Ecto neural progenitor cell (in vitro differentiated cells): ENCODE data around the gene MCUB.
"Not testable (repeated sequence)": the region's sequence is repeated elsewhere in the genome, so short reads cannot be mapped to it uniquely, and the experiment has no call there.

Experiments
- DNase-seq: peaks from one replicate; pipeline ENCODE4 v3.0.0-alpha.2; 2018; ENCODE audit warnings: low spot score

The MCUB gene

DNA sequence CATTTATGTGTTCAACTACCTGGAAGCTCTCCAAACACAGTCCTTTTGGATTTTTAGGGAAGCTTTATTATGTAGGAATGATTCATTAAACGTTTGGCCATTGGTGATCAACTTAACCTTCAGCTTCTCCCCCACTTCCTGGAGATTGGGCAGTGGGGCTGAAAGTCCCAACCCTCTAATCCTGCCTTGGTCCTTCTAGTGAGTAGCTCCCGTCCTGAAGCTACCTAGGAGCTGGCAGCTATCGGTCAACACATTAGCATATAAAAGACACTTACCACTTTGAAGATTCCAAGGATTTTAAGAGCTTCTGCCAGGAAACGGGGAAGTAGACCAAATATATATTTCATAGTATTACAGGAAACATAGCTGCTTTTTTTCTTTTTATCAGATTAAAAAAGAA, 69.7 kb downstream of the MCUB start:
- DNase-seq: no peak

DNA sequence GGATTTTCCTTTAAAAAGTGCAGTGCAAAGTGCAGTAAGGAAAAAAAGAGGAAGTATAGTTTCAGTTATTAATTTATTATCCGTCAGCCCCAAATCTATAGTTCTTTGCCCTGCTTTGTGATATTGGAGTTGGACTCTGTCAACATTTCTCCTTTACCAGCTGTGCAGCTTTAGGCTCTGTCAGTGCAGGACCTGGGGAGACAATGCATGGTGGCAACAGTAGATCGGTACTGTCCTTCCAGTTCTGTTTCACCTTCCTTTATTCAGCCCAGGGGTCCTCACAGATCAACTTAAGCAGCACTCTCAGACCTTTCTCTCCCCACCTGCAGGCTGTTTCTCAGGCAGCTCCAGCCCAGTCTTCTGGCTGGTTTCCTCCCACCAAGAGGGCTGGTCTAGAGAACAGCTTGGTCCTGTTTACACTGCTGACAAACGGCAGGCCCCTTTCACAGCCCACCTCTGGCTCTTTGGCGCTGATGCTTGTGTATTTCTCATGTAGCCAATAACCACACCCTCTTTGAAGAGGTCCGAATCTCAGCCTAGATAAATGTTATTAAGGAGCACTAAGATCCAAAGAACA, 71.6 kb downstream of the MCUB start:
- no peak for DNase-seq

DNA sequence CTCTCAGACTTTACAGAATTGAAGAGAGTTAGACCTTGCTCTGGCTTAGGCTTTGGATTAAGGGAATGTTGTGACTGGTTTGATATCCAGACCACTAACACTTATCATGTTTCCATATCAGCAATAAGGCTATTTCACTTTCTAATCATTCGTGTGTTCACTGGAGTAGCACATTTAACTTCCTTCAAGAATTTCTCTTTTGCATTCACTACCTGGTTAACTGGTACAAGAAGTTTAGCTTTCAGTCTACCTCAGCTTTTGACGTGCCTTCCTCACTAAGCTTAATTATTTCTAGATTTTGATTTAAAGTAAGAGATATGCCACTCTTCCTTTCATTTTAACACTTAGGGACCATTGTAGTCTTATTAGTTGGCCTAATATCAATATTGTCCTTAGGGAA, 80.6 kb downstream of the MCUB start:
- DNase-seq: no peak

DNA sequence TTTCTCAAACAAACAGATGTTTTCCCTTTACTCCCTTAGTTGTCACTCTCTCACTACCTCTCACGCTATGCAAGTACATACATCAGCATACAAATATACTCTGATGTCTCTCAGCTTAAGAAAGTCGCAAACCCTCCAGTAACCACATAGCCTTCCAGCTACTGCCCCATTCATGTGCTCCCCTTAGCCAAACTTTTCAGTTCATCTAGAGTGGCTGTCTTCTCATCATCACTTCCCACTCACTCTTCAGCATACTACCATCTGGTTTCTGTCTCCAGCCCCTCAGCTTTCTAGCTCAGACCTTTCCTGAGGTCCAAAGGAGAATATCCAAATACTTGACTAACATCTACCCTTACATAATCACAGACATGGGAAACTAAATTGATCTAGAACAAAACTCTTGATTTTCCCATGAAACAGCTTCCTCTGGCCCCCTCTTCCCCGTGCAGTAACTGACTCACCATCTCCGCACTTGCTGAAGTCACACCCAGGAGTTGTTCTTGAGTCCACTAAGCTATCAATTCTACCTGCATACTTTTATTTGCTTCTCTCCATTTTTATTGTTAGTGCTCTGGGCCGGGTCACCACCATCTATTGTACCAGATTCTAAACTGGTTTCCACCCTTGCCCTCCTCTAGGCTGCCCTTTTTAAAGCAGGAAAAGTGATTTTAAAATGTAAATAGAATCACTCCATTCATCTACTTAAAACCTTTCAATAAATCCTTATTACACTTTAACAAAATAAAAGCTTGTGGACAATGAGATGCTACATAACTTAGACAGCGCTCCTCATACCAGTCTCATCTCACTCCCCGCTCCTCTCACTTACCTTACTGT, 86.0 kb downstream of the MCUB start:
- no peak for DNase-seq

DNA sequence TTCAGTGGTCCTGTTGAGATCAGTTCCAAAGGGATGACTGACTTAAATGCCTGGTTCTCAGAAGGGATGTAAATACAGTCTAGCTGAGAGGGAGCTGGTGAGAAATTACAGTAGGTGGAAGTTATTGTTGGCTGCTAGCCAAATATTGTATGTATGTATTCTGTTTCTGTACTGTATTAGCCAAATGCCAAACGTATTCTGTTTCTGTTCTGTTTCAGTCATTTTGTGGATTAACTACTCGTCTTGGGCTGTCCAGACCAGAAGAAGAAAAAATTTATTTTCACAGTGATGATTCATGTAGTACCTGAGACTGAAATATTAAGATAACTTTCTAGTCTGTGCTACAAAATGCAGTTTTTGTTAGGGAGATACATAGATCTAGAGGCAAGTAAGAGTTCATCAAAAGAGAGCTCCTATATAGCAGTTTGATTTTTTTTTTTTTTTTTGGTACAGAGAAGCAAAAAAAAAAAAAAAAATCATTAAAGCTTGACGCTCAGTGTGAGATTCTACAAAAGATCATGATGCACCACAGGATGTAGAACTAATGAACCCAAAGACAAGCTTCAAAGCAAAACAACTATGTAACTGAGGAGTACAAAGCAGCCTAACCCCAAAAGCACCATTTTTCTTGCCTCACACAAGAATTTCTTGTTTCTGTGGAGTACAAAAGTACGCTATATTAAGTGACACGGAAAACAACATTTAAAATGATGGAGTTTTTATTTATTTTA, 88.4 kb downstream of the MCUB start:
- DNase-seq: no peak

DNA sequence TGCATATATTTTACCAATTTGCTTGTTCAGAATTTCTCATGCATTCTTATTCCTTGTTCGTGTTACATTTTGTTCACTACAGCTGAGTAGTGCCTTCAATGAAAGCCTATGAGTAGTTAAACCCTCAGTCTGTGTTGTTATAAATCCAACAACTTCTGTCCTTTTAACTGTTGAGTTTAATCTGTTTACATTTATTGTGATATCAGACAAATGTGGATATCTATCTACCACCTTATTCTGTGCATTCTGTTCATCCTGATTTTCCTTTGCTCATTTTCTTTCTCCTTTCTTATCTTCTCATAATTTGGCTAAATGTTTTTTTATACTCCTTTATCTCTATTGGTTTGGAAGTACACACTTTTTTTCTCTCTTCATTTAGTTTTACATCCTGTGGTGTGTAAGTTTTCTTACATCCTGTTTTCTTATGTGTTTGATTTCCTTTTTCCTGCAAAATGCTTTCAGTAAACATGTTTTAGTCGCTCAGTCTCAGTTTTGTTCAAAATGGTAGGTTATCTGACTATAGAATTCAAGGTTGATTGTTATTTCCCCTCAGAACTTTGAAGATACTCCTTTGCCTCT, 89.0 kb downstream of the MCUB start:
- no peak for DNase-seq

DNA sequence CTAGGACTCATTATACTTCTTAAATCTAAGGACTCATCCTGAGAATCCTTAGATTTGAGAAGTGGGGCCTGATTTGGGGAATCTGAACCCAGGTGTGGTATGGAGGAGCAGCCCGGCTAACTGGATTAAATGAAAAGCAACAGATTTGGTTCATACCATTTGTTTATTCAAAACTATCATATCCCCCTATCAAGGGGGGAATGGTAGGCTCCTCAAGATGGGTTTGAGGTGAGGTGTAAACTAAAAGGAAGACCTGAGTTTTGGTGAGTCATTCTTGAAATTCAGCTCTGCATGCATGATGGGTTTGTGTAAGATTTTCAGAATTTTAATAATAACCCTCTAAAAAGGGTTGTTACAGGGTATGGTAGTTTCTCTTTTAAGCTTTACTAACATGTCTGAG, 89.8 kb downstream of the MCUB start:
- DNase-seq: no peak

DNA sequence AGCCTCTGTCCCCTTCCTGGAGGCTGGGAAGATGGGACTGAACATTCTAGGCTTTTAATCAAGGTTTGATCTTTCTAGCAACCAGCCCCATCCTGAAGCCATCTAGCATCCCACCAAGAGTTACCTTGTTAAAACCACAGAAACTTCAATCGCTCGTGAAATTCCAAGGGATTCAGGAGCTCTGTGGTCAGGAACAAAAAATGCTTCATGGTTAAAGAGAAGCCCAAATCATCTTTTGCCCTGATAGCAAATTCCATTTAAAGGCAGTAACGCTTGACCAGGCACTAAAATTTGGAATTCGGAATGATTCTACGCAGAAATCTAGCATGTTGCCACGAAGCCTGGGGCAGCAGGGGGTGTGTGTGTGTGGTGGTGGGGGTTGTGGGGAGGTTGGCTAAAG, 95.3 kb downstream of the MCUB start:
- DNase-seq: no peak

DNA sequence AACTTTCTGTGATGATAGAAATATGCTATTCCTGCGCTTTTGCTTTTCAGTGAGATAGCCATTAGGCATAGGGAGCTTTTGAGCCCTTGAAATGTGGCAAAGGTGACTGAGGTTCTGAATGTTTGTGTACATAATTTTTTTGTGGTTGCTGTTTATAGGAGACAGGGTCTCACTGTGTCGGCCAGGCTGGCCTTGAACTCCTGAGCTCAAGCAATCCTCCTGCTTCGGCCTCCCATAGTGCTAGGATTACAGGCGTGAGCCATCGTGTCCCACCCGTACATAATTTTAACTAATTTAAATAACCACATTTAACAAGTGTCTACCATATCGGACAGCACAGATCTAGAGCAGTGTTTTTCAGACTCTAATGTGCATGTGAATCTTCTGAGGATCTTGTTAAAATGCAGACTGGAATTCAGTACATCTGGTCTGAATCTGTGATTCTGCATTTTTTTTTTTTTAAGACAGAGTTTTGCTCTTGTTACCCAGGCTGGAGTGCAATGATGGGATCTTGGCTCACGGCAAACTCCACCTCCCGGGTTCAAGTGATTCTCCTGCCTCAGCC, 97.9 kb downstream of the MCUB start:
- DNase-seq: no peak

DNA sequence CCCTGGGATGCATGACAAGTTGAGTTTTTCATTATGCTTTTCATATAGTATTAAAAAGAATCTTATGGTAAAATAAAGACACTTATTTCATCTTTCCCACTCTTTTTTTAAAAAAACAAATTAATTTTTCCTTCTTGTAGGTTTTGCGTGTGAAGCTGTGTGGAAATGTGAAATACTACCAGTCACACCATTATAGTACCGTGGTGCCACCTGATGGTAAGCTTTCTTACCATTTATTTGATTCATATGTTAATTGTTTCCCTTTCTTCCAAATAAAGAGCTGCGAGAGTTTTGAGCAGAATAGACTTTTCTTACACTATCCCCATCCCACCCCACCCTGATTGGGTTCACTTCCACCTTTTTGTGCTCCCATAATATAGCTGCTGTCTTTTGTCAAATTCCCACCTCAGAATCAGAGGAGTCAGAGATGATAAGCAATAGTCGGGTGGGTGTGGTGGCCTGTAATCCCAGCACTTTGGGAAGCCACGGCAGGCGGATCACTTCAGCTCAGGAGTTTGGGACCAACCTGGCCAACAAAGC, 98.9 kb downstream of the MCUB start:
- DNase-seq: no peak

DNA sequence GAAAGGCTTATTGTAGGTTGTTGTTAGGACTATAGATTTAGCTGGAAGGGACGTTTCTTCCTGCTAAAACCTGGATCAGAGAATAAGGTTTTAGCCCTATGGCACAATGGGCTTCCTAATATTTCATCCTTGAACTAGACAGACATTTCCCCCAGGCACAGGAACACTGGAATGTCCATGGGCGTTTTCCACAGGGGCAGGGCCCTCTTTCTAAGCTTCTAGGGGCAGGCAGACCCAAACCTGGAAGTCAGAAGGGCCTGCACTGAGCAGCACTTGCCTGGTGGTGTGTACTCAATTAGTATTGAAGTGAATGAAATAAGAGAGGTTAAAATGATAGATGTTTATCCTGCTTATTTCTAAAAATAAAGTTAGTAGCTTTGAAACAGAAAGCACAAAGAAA, 102.1 kb downstream of the MCUB start:
- DNase-seq: no peak

DNA sequence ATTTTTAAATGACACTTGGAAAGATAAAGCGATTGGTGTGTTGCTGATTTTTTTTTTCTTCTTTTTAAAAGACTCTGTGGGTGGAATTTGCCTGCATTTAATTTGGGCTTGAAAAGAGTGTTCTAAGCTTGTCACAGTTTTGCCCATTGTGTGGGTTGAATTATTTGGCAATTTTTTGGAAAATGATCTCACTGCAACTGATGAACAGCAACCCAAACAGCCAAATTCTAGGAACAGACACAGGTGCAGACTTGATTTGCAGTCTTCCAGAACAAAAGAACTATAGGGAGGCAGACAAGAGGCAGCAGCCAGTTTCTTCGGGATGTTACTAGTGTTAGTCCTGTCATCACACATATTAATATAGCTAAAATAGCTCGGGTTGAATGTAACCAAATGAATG, 102.7 kb downstream of the MCUB start:
- no peak for DNase-seq

DNA sequence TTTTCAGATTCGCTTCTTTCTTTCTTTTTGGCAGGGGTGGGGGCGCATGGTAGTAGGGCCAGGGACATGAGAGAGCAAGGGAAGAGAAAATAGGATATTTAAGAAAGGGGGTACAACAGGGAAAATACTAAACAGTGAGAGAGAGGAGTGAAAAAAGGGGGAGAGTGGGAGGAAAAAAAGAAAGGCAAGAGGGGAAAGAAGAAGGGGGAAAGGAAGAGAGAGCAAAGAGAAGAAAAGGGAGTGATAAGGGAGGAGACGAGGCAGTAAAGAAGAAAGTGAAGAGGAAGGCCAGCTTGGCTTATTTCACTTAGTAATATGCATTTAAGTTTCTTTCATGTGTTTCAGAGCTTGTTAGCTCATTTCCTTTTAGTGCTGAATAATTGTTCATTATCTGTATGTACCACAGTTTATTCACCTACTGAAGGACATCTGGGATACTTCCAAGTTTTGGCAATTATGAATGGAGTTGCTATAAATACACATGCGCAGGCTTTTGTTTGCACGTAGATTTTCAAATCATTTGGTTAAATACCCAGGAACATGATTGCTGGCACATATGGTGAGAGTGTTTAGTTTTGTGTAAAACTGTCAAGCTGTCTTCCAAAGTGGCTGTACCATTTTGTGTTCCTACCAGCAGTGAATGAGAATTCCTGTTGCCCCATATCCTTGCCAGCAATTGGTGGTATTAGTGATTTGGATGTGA, 105.9 kb downstream of the MCUB start:
- no peak for DNase-seq

DNA sequence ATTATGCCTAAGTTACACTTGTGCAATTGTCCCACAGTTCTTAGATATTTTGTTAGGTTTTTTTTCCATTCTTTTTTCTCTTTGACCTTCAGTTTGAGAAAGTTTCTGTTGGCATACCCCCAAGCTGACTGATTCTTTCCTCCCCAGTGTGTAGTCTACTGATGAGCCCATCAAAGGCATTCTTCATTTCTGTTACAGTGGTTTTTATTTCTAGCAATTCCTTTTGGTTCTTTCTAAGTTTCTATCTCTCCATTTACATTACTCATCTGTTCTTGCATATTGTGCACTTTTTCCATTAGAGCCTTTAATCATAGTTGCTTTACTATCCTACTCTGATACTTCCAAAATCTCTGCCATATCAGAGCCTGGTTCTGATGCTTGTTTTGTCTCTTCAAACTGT, 111.3 kb downstream of the MCUB start:
- no peak for DNase-seq

DNA sequence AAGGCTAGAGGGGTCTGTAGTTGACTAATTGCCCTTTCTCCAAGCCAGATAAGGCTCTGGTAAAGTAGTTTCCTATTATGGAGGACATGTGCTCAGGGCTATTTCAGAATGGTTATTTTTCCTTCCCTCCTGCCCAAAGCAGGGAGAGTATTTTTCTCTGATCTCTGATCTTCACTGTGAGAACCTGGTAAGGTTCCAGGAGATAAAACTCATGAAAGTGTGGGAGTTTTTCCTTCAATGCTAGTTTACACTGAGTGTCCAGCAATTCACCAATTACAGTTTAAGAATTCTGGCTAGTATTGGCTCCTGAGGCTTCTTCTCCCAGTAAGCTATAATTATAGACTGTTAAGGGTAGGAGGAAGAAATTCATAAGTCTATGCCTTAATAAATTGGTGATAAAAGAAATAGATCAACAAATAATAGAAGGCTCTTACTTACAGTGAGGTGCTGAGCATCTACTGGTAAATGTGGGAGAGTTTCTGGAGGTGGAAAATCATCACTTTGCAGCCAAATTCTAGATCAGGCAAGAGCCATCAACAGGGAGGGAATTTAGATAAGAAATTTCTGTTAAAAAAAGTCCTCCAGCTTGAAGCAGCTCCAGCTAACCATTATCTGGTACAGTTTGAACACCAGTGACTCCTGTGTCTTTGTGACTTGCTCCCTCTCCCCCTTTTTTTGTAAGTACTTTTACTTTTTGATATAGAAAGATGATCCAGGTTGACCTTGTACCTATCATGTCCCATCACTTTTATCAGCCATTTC, 112.3 kb downstream of the MCUB start:
- DNase-seq: no peak

DNA sequence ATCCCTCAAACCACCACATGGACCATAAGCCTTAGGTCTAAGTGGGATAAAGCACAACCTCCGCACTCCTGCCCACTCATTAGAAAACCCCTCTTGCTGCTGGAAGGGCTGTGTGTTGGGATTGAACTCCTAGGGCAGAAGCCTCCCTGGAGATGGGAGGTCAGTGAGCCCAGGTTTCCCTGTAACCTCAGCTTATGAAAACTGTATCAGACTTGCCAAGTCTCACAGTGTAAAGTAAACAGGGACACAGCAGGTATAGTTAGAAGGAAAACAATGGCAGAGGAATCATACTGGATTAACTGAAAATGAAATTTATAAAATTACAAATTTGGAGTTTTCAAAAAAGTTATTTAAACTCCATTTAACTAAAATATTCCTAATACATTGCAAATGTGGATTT, 113.3 kb downstream of the MCUB start:
- DNase-seq: no peak

DNA sequence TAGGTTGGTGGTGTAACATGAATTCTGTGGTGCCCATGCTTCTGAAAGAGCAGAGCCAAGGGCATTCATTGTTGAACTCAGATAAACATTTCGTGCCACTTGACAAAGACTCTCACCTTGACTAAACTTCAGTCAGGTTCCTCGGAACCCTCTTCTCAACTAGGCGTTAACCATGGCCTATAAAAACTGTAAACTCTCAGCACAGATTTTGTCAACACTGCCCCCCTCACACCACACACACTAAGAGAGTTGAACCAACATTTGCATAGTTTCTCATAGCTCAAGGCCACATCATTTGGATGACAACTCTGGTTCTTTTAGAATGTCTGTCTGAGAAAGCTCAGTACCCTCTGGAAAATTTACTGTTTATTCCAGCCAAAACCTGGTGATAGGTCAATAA, 115.1 kb downstream of the MCUB start:
- no peak for DNase-seq

DNA sequence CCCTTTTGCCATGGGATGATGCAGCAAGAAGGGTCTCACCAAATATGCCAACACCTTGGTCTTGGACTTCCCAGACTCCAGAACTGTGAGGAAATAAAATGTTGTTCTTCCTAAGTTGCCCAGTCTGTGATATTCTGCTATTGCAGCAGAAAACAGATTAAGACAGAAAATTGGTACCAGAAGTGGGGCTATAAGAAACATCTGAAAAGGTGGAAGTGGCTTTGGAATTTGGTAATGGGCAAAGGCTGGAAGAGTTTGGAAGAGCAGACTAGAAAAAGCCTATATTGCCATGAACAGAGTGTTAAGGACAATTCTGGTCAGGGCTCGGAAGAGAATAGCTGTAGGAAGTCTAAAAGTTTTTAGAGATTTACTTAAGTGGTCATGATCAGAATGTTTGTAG, 115.8 kb downstream of the MCUB start:
- DNase-seq: no peak

DNA sequence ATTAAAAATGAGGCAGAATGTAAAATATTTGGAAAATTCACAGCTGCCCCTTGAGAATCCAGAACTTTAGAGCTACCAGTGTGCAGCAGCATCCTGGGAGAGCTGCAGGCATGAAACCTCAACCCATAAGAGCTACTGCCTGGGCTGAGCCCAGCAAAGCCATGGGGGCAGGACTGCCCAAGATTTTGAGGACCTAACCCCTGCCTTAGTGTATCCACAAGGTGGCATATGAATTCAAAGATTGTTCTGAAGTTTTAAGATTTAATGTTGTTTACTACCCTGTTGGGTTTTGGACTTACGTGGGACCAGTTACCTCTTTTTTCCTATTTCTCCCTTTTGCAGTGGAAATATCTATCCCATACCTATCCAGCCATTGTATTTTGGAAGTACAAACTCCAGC, 116.8 kb downstream of the MCUB start:
- no peak for DNase-seq

DNA sequence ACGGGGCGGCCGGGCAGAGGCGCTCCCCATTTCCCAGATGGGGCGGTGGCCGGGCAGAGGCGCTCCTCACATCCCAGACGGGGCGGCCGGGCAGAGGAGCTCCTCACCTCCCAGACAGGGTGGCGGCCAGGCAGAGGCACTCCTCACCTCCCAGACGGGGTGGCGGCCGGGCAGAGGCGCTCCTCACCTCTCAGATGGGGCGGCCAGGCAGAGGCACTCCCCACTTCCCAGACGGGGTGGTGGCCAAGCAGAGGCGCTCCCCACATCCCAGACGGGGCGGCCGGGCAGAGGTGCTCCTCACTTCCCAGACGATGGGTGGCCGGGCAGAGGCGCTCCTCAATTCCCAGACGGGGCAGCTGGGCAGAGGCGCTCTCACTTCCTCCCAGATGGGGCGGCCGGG, 118.4 kb downstream of the MCUB start:
- not testable (repeated sequence) for DNase-seq

DNA sequence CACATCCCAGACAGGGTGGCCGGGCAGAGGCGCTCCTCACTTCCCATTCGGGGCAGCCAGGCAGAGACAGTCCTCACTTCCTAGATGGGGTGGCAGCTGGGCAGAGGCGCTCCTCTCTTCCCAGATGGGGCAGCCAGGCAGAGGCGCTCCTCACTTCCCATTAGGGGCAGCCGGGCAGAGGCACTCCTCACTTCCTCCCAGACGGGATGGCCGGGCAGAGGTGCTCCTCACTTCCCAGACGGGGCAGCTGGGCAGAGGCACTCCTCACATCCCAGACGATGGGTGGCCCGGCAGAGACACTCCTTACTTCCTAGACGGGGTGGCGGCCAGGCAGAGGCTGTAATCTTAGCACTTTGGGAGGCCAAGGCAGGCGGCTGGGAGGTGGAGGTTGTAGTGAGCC, 118.9 kb downstream of the MCUB start:
- not testable (repeated sequence) for DNase-seq
